ENCODE data around the gene APEH.

APEH gene

GRCh38 chr3:49673715-49674496 lies at the start of gene APEH:
TSS of gene APEH (plus strand) at chr3:49674351. CDS start at chr3:49674402, 51 bp downstream.
- no peak for DNase-seq

- DNase-seq: no peak
Measured at GRCh38 chr3:49625071-49625470, 49.1 kb upstream of the APEH start.

GRCh38 chr3:49626101-49626581 lies 48.0 kb upstream of the APEH start:
- no peak for DNase-seq

GRCh38 chr3:49626796-49627195 lies 47.4 kb upstream of the APEH start:
- no peak for DNase-seq

GRCh38 chr3:49627634-49628033 lies 46.5 kb upstream of the APEH start:
- no peak for DNase-seq

GRCh38 chr3:49628249-49628648 lies 45.9 kb upstream of the APEH start:
- no peak for DNase-seq

- no peak for DNase-seq
Measured at GRCh38 chr3:49629451-49629850, 44.7 kb upstream of the APEH start.

- no peak for DNase-seq
Measured at GRCh38 chr3:49629866-49630265, 44.3 kb upstream of the APEH start.

- no peak for DNase-seq
Measured at GRCh38 chr3:49630784-49631183, 43.4 kb upstream of the APEH start.

- DNase-seq: no peak
Measured at GRCh38 chr3:49634736-49635135, 39.4 kb upstream of the APEH start.

- DNase-seq: no peak
Measured at GRCh38 chr3:49636883-49637609, 37.1 kb upstream of the APEH start.

- DNase-seq: no peak
Measured at GRCh38 chr3:49638445-49638844, 35.7 kb upstream of the APEH start.

- no peak for DNase-seq
Measured at GRCh38 chr3:49639551-49639950, 34.6 kb upstream of the APEH start.

- no peak for DNase-seq
Measured at GRCh38 chr3:49641292-49641691, 32.9 kb upstream of the APEH start.

- no peak for DNase-seq
Measured at GRCh38 chr3:49641921-49642707, 32.0 kb upstream of the APEH start.

GRCh38 chr3:49642708-49643145 lies 31.4 kb upstream of the APEH start:
- DNase-seq: no peak

GRCh38 chr3:49644684-49645083 lies 29.5 kb upstream of the APEH start:
- DNase-seq: no peak

GRCh38 chr3:49646236-49646635 lies 27.9 kb upstream of the APEH start:
- no peak for DNase-seq

- DNase-seq: no peak
Measured at GRCh38 chr3:49647741-49648140, 26.4 kb upstream of the APEH start.

- no peak for DNase-seq
Measured at GRCh38 chr3:49648354-49649019, 25.7 kb upstream of the APEH start.

- DNase-seq: no peak
Measured at GRCh38 chr3:49649576-49649975, 24.6 kb upstream of the APEH start.

- DNase-seq: no peak
Measured at GRCh38 chr3:49650177-49650576, 24.0 kb upstream of the APEH start.

- DNase-seq: no peak
Measured at GRCh38 chr3:49650637-49651036, 23.5 kb upstream of the APEH start.
